ENCODE measurements around the gene CREBL2. TPM values are rescaled to one million over a fixed set of nuclear protein-coding genes. Genes with fewer than 3 reads are reported as not detected.
"Not testable (repeated sequence)": the region's sequence is repeated elsewhere in the genome, so short reads cannot be mapped to it uniquely, and the experiment has no call there.

CREBL2 gene
- total and polyA plus RNA-seq, 2 of the 13 experiments (the other 11 are each of a cell fraction or from before 2014, with no cell fraction given): 6.9 to 8.4 TPM

DNA sequence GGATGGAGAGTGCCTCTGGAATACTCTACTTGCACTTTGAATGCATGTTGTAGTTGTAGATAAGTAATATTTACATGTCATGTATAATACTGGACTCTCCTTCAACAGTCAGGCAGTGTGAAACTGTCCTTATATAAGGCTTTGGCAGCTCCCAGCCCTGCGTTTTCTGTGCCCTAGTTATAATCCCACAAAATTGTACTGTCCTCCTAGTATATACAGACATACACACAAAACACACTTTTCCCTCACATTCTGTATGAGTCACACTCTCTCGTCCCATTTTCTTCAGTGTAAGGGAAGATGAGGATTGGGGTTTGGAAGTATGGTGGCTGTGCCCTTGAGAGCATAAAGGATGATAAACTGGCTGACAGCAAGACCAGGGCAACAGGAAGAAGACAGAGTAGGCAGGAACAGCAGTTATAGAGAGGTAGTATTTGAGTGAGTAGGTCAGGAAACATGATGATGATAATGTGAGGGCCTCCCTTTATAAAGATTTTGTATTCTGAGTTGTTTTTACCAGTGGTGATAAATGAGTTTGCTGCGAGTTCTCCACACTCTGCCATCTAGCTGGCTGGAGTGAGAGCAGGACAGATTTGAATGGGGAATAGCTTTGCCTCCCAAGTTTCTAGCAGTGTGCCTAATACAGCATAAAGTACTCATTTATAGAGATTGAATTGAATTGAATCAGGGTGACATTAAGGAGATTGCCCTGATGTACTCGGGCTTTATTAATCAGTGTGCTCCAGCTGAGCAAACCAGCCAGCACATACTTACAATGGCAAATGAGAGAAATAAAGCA is 5.0 kb downstream of the CREBL2 start (continued):
- TF ChIP-seq GMEB2 (CRISPR knock-in tag; IDR thresholded peaks at IDR 0.05; ENCODE audit: low read depth) (no peak), ZBTB34 (CRISPR knock-in tag; IDR thresholded peaks at IDR 0.05) (no peak), ZNF331 (CRISPR knock-in tag; IDR thresholded peaks at IDR 0.05) (no peak), TARDBP (CRISPR knock-in tag; IDR thresholded peaks at IDR 0.05) (no peak)

- BruUV-seq (replicated peaks); H4K20me1 ChIP-seq (ENCODE audit: insufficient read depth, low read length); H3K27ac ChIP-seq (ENCODE audit: extremely low read length, insufficient read depth, low read length); ATAC-seq; DNase-seq (ENCODE audit: low spot score); POLR2A ChIA-PET; H3K4me2 ChIP-seq (ENCODE audit: low read depth, low read length); in situ Hi-C loops (cut with HindIII; ENCODE audit: extremely low pct_ligation_motif_present, low pct_unique_long_range_greater_than_20kb); H2AFZ ChIP-seq (ENCODE audit: low read length); H3K27me3 ChIP-seq (ENCODE audit: control insufficient read depth in 1 of 2, insufficient read depth in 2 of 2, low read length in 2 of 2); FAIRE-seq; H3K4me3 ChIP-seq (replicated peaks in 1 of 3; ENCODE audit: insufficient read depth in 1 of 3, low read depth in 2 of 3, low read length in 3 of 3); H3K9me3 ChIP-seq (ENCODE audit: low read length); H3K9ac ChIP-seq (ENCODE audit: insufficient read depth, low read depth, low read length); intact Hi-C loops (cut with micrococcal nuclease; ENCODE audit: unreplicated experiment); CTCF ChIA-PET (ENCODE audit: low intra/inter-chr PET ratio, low total read pairs): not testable (repeated sequence)
- WGBS (ENCODE audit: low lambda C conversion rate): 98% methylated on average over 21 of the region's 23 CpGs
- H3K36me3 ChIP-seq (replicated peaks in 1 of 2; ENCODE audit: control insufficient read depth in 1 of 2, insufficient read depth in 2 of 2, low read length in 2 of 2): peaks cover 3 to 12% of the 10 kb centered on the region in 2 experiments; a peak in 3 of 5 replicates
- peaks cover 11% of the 10 kb centered on the region for H3K79me2 ChIP-seq (ENCODE audit: insufficient read depth, low read length)
- peaks cover 52% of the 10 kb centered on the region for H3K4me1 ChIP-seq (ENCODE audit: insufficient read depth, low read length)
These were observed 6.4 kb downstream of the CREBL2 start for GRCh38 chr12:12618064-12618463.

Data from HepG2 (cell line).